Measurements from ENCODE around the gene TNRC6A. TPM values are rescaled to one million over a fixed set of nuclear protein-coding genes. Genes with fewer than 3 reads are reported as not detected.
A peak's percentile ranks its signal among the peaks of the same experiment; 100 is the strongest.

The TNRC6A gene
- 10 to 100 TPM; 23.5 to 24.4 TPM for total RNA-seq

DNA sequence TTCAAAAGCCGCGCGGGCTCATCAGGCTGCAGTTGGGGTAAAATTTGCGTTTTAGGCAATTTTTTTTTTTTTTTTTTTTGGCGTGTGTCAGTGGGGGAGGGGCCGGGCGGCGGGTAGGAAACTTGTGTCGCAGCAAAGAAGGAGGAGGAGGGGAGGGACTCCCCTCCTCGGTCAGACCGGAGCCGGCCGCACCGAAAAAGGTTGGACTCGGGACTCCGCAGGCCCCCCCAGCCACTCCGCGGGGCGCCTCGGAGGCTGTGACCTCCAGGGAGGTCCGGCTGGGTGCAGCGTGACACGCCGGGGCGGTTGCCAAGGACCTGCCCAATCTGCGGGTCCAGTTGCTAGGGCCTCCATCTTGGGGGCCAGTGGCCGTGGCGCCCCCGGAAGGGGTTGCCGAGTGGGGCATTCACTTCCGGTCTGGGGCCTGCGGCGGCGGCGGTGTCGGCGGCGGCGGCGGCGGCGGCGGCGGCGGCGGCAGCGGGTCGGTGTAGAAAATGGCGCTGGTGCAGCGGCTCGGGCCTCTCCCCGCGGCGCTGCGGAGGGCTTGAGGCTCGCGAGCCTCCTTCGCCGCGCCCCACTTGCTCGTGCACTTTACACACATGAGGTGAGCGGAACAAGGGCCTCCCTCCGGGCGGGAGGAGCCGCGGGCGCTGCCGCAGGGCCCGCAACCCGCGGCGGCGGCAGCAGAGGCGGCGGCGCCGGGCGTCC lies at the start of gene TNRC6A:
TSS of gene TNRC6A (plus strand) at position 409 of the 708 bp plus-strand sequence. CDS start at position 600, 191 bp downstream.
- Histone ChIP-seq H3K36me3 (peaks cover 18% of the 10 kb centered on the region), H3K4me3 (peak within 1 kb of the TSS; percentile 66 to 91), H3K27ac (peak within 1 kb of the TSS; percentile 87), H3K9me3 (no peaks in the 10 kb centered on the region), H3K27me3 (no peaks in the 10 kb centered on the region), H3K4me1 (peaks cover 0 to 38% of the 10 kb centered on the region in 2 donors)
- peak; percentile 88 for DNase-seq (ENCODE audit: low spot score)
- TF ChIP-seq, protein P1, sequence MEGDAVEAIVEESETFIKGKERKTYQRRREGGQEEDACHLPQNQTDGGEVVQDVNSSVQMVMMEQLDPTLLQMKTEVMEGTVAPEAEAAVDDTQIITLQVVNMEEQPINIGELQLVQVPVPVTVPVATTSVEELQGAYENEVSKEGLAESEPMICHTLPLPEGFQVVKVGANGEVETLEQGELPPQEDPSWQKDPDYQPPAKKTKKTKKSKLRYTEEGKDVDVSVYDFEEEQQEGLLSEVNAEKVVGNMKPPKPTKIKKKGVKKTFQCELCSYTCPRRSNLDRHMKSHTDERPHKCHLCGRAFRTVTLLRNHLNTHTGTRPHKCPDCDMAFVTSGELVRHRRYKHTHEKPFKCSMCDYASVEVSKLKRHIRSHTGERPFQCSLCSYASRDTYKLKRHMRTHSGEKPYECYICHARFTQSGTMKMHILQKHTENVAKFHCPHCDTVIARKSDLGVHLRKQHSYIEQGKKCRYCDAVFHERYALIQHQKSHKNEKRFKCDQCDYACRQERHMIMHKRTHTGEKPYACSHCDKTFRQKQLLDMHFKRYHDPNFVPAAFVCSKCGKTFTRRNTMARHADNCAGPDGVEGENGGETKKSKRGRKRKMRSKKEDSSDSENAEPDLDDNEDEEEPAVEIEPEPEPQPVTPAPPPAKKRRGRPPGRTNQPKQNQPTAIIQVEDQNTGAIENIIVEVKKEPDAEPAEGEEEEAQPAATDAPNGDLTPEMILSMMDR (IDR thresholded peaks at IDR 0.05) = no peak

DNA sequence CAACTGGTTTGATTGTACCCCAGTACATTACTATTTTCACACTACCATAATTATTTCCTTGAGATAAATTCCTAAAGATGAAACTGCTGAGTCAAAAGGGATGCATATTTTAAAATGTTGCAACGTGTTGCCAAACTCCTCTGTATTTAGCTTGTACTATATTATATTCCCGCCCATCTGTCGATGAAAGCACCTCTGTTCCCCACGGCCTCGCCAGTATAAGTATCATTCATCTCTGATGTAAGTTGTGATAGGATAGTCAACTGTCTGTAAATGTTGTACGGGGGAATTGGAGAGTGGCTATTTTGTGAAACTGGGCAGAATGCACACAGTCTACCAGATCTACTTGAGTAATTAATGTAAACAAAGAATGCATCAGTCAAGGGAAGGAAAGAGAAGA lies 47.7 kb upstream of the TNRC6A start:
- H3K27ac ChIP-seq = no peak overlapping the region
- no peak overlapping the region for H3K4me3 ChIP-seq
- no peaks in the 10 kb centered on the region for H3K36me3 ChIP-seq
- TF ChIP-seq, protein P1 (IDR thresholded peaks at IDR 0.05) = no peak
- DNase-seq (ENCODE audit: low spot score) = no peak
- peaks cover 0 to 14% of the 10 kb centered on the region in 2 donors for H3K4me1 ChIP-seq
- H3K27me3 ChIP-seq = no peaks in the 10 kb centered on the region
- H3K9me3 ChIP-seq = no peaks in the 10 kb centered on the region

DNA sequence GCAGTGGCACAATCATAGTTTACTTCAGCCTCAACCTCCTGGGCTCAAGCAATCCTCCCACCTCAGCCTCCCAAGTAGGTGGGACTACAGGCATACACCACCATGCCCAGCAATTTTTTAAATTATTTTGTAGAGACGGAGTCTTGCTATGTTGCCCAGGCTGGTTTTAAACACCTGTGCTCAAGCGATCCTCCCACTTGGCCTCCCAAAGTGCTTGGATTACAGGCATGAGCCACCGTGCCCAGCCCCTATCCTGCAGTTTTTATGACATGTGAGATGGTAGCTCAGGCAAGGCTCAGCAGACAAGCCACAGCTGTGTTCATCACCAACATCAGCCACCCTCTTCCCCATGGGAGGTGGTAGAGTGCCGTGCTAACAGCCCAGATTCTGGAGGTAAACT lies 46.2 kb upstream of the TNRC6A start:
- no peak overlapping the region for H3K4me3 ChIP-seq
- no peaks in the 10 kb centered on the region for H3K36me3 ChIP-seq
- no peak overlapping the region for H3K27ac ChIP-seq
- no peak for DNase-seq (ENCODE audit: low spot score)
- H3K9me3 ChIP-seq = no peaks in the 10 kb centered on the region
- H3K27me3 ChIP-seq = no peaks in the 10 kb centered on the region
- TF ChIP-seq, protein P1 (IDR thresholded peaks at IDR 0.05) = no peak
- H3K4me1 ChIP-seq = peaks cover 0 to 15% of the 10 kb centered on the region in 2 donors

DNA sequence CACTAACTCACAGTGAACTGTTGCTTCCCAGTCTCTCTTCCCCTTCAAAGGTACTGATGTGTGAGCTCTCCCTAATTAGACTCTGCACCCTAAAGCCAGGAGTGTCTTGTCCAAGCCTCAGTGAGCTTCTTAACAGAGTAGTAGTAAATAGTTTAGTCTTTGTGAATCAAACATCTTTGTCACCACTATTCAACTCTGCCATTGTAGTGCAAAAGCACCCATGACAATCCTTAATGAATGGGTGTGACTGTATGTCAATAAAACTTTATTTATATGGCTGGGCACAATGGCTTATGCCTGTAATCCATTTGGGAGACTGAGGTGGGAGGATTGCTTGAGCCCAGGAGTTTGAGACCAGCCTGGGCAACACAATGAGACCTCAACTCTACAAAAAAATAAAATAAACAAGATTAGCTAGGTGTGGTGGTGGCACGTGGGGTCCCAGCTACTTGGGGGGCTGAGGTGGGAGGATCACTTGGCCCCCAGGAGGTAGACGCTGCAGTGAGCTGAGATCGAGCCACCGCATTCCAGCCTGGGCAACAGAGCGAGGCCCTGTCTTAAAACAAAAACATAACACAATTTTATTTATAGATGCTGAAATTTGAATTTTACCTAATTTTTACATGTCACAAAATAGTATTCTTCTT lies 45.5 kb upstream of the TNRC6A start:
- H3K9me3 ChIP-seq = no peaks in the 10 kb centered on the region
- no peaks in the 10 kb centered on the region for H3K36me3 ChIP-seq
- TF ChIP-seq, protein P1 (IDR thresholded peaks at IDR 0.05) = no peak
- no peak for DNase-seq (ENCODE audit: low spot score)
- peaks cover 0 to 15% of the 10 kb centered on the region in 2 donors for H3K4me1 ChIP-seq
- no peaks in the 10 kb centered on the region for H3K27me3 ChIP-seq
- no peak overlapping the region for H3K4me3 ChIP-seq
- H3K27ac ChIP-seq = no peak overlapping the region

DNA sequence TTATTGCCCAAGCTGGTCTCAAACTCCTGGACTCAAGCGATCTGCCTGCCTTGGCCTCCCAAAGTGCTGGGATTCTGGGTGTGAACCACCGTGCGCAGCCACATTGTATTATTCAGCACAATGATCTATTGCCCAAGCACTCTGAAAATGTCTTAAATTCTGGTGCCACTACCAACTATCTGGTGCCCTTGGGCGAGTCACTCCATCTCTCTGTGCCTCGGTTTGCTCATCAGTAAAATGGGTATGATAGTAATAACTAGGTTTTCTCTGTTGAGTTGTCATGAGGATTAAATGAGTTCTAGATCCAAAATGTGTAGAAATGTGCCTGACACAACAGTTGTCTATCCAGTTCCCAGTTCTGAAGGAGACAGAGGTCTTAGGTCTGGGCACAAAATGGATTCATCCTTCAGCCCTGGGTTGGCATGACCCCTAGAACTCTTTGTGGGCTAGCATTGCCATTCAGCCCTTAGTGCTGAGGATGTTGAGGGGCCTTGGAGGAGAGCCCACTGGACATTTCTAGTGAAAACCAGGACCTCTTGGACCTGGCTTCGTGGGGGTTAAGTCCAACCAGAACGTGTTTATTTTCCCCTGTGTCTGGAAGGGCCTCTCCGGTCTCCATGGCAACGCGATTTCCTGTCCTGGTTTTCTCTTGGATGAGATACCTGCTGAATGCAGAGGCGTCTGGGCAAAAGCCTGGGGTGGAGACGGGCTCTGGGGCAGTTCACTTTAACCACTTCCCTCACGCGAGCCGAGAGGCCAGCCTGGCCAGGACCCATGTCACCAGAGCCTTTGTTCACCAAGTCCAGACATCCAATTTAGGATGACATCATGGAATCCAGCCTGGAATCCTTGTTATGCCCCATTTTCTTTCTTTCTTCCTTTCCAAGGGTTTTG lies 43.7 kb upstream of the TNRC6A start:
- Histone ChIP-seq H3K27me3 (no peaks in the 10 kb centered on the region), H3K4me1 (peaks cover 0 to 15% of the 10 kb centered on the region in 2 donors), H3K27ac (peak overlapping the region; percentile 46 to 69), H3K4me3 (no peak overlapping the region), H3K36me3 (no peaks in the 10 kb centered on the region), H3K9me3 (no peaks in the 10 kb centered on the region)
- DNase-seq (ENCODE audit: low spot score) = peak; percentile 90
- TF ChIP-seq, protein P1 (IDR thresholded peaks at IDR 0.05) = no peak

All from right atrium auricular region (tissue), 2 donors.